NCI-H146 treated with DMSO at 0.1 percent for 48 hours (cell line): Measurements from ENCODE around the gene LRRC14B.
"Not testable (repeated sequence)": the region's sequence is repeated elsewhere in the genome, so short reads cannot be mapped to it uniquely, and the experiment has no call there.

Source experiments
- DNase-seq: peaks from one replicate; lab custom pipeline; 2025; ENCODE audit not compliant: unreplicated experiment; lab: John Stamatoyannopoulos, UW

LRRC14B gene

GRCh38 chr5:204966-205670 lies 13.8 kb downstream of the LRRC14B start:
- no peak for DNase-seq

GRCh38 chr5:206406-206805 lies 15.1 kb downstream of the LRRC14B start:
- DNase-seq = no peak

DNA sequence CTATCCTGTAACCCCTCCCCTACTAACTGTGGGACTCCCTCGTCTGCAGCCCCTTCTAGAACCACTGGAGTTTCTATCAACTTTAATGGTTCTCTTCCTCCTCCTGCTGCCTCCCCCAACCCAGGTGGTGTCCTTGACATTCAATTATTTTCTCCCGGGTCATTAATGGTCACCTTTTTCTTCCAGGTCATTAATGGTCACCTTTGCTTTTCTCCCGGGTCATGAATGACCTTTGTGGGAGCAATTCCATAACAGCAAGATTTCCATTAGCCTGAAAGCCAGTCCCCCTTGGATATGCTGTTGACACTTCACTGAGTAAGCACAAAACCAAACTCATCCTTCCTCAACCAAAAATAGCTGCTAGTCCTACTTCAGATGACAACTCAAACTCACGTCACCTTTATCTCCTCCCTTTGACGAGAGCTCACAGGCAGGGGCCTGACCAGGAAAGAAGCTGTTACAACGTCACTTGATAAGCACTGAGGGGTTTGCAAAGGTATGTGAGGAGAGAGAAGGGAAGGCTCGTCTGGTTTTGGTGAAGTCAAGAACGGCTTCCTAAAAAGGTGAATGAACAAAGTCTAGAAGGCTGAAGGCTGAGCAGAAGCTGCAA lies 15.7 kb downstream of the LRRC14B start:
- DNase-seq = no peak

DNA sequence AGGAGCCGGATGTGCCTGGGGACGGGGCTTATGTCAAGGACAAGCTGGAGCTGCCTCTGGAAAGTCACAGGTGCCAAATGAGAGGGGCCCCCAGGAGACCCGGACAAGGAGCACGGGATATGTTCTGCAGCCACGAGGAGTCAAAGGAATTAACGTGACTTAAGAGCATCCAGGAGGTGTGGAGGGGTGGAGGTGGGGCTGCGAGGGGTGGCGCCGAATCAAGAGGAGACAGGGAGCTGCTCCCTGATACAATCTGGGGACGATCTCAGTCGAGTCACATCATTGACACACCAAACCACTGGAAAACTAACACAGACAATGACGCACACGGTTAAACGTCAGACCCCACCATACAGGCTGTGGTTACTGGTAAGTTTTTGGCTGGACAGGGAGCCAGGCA lies 16.3 kb downstream of the LRRC14B start:
- no peak for DNase-seq

- DNase-seq = no peak
Measured at GRCh38 chr5:208449-209114, 17.3 kb downstream of the LRRC14B start.

DNA sequence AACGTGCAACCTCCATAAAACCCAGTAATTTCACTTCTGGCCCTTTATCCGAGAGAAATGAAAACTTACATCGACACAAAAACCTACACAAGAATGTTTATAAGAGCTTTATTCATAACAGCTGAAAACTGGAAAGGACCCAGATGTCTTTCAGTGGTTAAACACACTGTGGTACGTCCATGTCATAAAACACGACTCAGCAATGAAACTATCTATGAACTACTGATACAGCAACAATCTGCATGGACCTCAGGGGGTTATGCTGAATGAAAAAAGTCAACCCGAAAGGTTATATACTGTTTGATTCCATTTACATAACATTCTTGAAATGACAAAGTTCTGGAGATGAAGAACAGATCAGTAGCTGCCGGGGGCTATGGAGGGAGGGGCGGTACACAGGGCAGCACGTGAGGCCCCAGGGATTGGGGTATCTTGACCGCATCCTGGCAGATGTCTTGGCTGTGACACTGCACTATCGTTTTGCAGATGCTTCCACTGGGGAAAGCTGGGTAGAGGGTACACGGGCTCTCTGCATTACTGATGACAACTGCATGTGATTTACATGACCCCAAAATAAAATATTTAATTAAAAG lies 22.6 kb downstream of the LRRC14B start:
- no peak for DNase-seq

DNA sequence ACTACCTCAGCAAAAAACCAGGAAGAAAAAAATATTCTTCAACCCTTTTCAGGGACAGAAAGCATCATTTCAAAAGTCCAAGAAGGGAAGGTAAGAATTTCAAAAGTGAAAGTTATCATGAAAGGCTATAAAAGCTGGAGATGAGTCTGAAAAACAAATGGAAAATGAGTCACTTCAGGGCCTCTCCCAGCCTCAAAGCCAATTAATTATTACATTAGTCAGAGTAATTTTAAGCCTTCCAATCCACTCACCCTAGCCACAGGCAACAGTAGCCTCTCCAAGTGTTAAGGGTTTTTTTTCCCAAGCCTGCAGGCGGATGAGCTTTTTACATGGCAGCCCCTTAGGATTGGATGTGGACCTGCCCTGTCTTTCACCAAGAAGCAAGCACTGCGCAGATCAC lies 24.0 kb downstream of the LRRC14B start:
- not testable (repeated sequence) for DNase-seq

GRCh38 chr5:216076-216475 lies 24.8 kb downstream of the LRRC14B start:
- DNase-seq = not testable (repeated sequence)

GRCh38 chr5:217494-218456 lies 26.5 kb downstream of the LRRC14B start, which contains the start of the genes CCDC127 and SDHA:
Gene CCDC127, minus strand, starts transcription at chr5:218153. Its CDS starts 1,304 bp downstream, at chr5:216849.
Gene SDHA, plus strand, starts transcription at chr5:218320. Its CDS starts 36 bp downstream, at chr5:218356.
- DNase-seq = peak; percentile 83

DNA sequence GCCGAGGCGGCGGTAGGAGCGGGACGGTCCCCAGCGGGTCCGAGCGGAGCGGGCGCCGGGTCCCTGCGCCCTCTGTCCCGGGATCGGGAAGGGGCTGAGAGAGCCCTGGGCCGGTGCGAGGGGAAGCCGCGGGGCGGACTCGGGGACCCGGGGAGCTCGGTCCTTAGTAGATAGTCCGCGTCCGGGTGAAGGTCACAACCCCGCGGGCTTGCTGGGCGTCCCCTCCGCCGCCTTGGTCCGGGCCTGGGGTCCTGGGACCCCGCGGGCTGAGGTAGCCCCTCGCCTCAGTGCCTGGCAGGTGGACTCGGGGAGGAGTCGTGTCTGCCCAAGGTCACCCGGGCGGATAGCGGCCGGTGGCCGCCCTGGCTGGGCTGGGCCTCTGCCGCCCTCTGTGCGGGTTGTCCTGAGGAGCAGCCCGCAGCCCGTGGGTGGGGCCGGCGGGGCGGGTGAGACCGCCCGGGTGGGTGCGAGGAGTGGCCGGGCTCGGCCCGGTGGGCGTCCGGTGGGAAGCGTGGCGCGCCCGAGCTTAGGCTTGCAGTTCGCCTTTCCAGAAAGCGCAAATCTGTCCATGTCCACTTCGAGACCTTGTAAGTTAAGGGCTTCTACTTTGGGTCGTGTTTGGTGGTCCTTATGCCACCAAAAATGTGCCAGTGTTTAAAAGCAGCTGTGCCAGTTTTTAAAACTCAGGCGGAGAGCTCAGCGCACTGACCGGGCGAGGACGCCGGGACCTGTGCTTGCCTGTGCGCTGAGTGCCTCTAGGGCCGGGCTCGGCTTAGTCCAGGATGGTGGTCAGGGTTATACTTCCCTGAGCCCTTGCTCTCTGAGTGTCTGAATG lies 27.4 kb downstream of the LRRC14B start:
- DNase-seq = peak; percentile 4

DNA sequence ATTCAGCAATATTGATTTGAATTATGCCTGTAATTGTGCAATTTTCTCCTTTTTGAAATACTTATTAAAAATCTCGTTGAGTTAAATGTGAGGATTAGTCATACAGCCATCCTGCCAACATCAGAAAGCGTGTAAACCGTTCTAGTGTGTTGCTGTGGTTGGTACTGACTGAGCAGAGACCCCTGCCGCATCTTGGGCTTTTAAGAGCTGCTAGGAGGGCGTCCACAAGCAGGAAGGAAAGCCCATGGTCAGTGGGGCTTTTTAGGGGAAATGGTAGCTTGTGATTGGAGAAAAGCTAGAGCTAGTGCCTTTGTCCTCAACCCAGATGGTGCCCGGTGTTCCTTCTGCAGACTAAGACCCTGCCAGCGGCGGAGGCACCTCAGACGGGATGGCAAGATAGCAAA lies 28.2 kb downstream of the LRRC14B start:
- DNase-seq = no peak

GRCh38 chr5:219991-220390 lies 28.7 kb downstream of the LRRC14B start:
- DNase-seq = no peak

DNA sequence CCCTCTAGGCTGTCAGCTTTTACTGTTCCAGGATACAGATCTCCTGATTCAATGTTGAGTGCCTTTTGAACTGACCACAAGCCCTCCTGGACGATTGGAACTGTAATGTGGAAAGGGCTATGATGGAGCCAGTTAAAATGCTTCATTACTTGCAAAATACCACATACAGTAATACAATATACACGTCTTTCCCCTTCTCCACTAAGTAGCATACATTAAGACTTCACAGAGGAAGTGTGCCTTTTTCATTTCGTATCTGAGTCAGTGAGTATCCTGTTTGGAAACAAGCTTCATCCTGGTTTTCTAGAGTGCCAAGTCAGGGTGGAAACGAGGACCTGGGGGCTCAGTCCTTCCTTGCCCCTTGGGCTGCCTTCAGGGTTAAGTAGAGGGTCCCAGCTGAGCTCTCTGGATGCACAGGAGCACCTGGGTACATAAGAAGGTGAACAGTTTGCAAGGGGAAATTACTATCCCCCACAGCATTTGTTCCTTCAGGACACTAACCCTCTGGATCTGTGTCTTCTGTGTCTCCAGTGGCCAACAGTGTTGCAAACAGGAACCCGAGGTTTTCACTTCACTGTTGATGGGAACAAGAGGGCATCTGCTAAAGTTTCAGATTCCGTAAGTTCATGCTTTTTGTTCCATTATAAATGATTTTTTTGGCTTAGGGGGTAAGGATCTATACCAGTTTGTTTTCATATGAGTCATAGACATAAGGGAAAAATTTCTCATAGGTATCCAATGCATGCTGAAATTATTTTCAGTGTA lies 31.8 kb downstream of the LRRC14B start:
- not testable (repeated sequence) for DNase-seq

DNA sequence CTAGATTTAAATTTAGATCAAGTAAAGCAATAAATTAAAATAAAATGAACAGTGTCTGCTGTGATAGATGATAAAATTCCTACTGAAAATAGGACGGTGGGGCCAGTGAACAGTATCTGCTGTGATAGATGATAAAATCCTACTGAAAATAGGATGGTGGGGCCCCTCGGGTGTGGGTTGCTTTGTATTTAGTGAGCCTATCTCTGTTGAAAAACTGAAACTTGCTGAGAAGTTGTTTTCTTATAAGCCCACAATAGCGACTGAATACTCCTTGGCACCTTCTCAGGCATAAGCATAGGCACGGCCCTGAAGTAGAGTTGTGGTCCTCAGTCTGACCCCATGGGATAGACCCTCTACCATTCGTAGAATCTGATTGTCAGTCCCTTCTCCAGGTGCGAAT lies 32.5 kb downstream of the LRRC14B start:
- no peak for DNase-seq

- DNase-seq = no peak
Measured at GRCh38 chr5:225334-225733, 34.0 kb downstream of the LRRC14B start.

GRCh38 chr5:227375-227774 lies 36.1 kb downstream of the LRRC14B start:
- not testable (repeated sequence) for DNase-seq

- DNase-seq = no peak
Measured at GRCh38 chr5:228886-229285, 37.6 kb downstream of the LRRC14B start.

DNA sequence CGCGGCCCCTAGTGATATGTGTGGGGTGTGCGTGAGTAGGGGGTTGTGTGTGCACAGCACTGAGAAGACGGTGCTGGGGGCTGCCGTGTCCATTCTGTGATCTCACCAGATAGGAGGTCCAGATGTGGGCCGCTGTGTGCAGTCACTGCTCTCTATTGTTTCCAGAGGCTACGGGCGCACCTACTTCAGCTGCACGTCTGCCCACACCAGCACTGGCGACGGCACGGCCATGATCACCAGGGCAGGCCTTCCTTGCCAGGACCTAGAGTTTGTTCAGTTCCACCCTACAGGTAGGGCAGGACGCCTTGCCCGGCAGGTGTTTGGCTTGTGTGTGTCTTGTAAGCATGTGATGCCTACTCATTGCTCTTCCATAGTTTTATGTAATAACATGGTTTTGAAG lies 39.4 kb downstream of the LRRC14B start:
- DNase-seq = no peak

- no peak for DNase-seq
Measured at GRCh38 chr5:231661-232060, 40.4 kb downstream of the LRRC14B start.
